ENCODE measurements around the gene NUMBL. TPM values are rescaled to one million over a fixed set of nuclear protein-coding genes. Genes with fewer than 3 reads are reported as not detected.

NUMBL gene
- total and polyA plus RNA-seq, 2 of the 8 experiments (the other 6 are each of a cell fraction or from before 2014, with no cell fraction given): 13.5 to 24.8 TPM

DNA sequence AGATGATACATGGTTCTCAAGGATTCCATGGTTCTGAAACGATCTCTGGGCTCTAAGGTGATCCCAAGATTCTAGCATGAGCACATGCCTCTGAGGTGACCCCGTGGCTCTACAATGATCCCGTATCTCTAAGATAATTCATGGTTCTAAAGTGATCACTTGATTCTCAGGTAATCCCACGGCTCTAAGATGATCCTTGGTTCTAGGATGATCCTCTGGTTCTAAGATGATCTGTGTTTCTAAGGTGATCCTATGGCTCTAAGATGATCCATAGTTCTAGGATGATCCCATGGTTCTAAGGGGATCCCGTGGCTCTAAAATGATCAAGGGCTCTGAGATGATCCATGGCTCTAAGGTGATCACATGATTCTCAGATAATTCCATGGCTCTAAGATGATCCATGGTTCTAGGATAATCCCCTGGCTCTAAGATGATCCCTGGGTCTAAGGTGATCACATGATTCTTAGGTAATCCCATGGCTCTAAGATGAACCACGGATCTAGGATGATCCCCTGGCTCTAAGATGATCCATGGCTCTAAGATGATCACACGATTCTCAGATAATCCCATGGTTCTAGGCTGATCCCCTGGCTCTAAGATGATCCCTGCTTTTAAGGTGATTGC lies 21.3 kb downstream of the NUMBL start:
- Histone ChIP-seq H4K5ac (ENCODE audit: insufficient read length, low read depth, low read length) (no peak overlapping the region), H3K14ac (ENCODE audit: insufficient read length) (no peak overlapping the region), H3K4me3 (ENCODE audit: extremely low read depth in 1 of 4, insufficient read depth in 2 of 4, low read depth in 3 of 4, low read length in 4 of 4) (no peak overlapping the region), H3K56ac (replicated peaks; ENCODE audit: insufficient read length, low read depth, low read length) (no peak overlapping the region), H3K79me2 (ENCODE audit: control insufficient read depth in 1 of 2, insufficient read depth in 2 of 2, low read length in 2 of 2) (no peaks in the 10 kb centered on the region), H2BK15ac (ENCODE audit: low read length) (no peak overlapping the region), H3K9ac (replicated peaks in 1 of 4; ENCODE audit: extremely low read depth in 1 of 4, low read depth in 3 of 4, low read length in 3 of 4) (no peak overlapping the region), H3K27ac (ENCODE audit: low read depth, low read length) (no peak overlapping the region), H3K18ac (ENCODE audit: extremely low read depth, low read length) (no peak overlapping the region), H2BK120ac (replicated peaks; ENCODE audit: low read depth, low read length) (no peak overlapping the region), H2BK5ac (ENCODE audit: low read depth, low read length) (no peak overlapping the region), H3K79me1 (ENCODE audit: low read depth, low read length) (no peaks in the 10 kb centered on the region; the same call in 1 of the 2 replicates), H3K4me1 (replicated peaks in 1 of 4; ENCODE audit: control insufficient read depth in 3 of 4, insufficient read depth in 4 of 4, low read length in 3 of 4) (no peaks in the 10 kb centered on the region; a peak in 1 of 7 replicates), H4K8ac (ENCODE audit: extremely low read depth, insufficient read depth, low read length) (no peak overlapping the region), H4K20me1 (replicated peaks in 1 of 2; ENCODE audit: control insufficient read depth in 1 of 2, insufficient read depth in 2 of 2, low read length in 2 of 2) (peaks cover 0 to 10% of the 10 kb centered on the region in 2 experiments), H2AFZ (ENCODE audit: low read length) (no peak overlapping the region), H3K4me2 (ENCODE audit: insufficient read depth in 1 of 2, low read depth in 2 of 2, low read length in 2 of 2) (no peak overlapping the region), H3K27me3 (replicated peaks in 1 of 4; ENCODE audit: control insufficient read depth in 3 of 4, extremely low read depth in 1 of 4, insufficient read depth in 3 of 4, low read length in 3 of 4) (no peaks in the 10 kb centered on the region; a peak in 1 of 7 replicates), H3K9me3 (ENCODE audit: insufficient read depth in 2 of 2, low read depth in 1 of 2, low read length in 1 of 2) (no peaks in the 10 kb centered on the region), H2BK20ac (ENCODE audit: low read length) (no peak overlapping the region), H2BK12ac (ENCODE audit: low read depth, low read length) (no peak overlapping the region), H2AK5ac (ENCODE audit: low read depth, low read length) (no peak overlapping the region), H3K36me3 (ENCODE audit: control insufficient read depth in 2 of 4, insufficient read depth in 4 of 4, low read length in 3 of 4) (peaks cover 5 to 51% (median 24%) of the 10 kb centered on the region in 4 experiments; a peak in 7 of 8 replicates), H3K23ac (ENCODE audit: insufficient read length) (no peak overlapping the region), H3K4ac (replicated peaks; ENCODE audit: insufficient read length, low read depth, low read length) (no peak overlapping the region), H3K23me2 (ENCODE audit: low read depth, low read length) (peaks cover 2% of the 10 kb centered on the region; the same call in 1 of the 2 replicates), H4K91ac (replicated peaks; ENCODE audit: insufficient read length, low read length) (no peak overlapping the region)
- TF ChIP-seq CHD1 (IDR thresholded peaks at IDR 0.05; ENCODE audit: low read depth, low read length): no peak
- WGBS, 2 experiments (ENCODE audit: extremely low coverage in 1 of 2, insufficient coverage in 1 of 2, insufficient read length in 1 of 2, insufficient replicate concordance in 2 of 2, low coverage in 1 of 2, low lambda C conversion rate in 2 of 2, missing lambda C conversion rate in 1 of 2): 84% methylated on average over 7 of the region's 7 CpGs; no CpG with 5 or more reads in 1 of the 2 experiments
- FAIRE-seq: no peak
- no peak for DNase-seq (ENCODE audit: low read depth in 1 of 2, low spot score in 2 of 2)
- ChIA-PET POLR2A (ENCODE audit: partially characterized antibody) (no interaction called here), CTCF (ENCODE audit: partially characterized antibody) (no interaction called here)
